Uterus (tissue), 4 donors: Measurements from ENCODE around the gene TOLLIP. TPM values are rescaled to one million over a fixed set of nuclear protein-coding genes. Genes with fewer than 3 reads are reported as not detected.
"Not testable (repeated sequence)": the region's sequence is repeated elsewhere in the genome, so short reads cannot be mapped to it uniquely, and the experiment has no call there.

Source experiments
- DNase-seq, 2 donors: peaks; one replicate each; pipeline ENCODE4 v3.0.0-alpha.2; 2019 to 2020
- H3K27ac ChIP-seq, 2 donors: fragments of 200-600 bp; sonication (generic); 1 replicate in 1 of 2; 2 replicates in 1 of 2; pipeline ENCODE4 v1.5.1; 2016 to 2018
- H3K27me3 ChIP-seq, 2 donors: fragments of 200-600 bp; sonication (generic); one replicate each; pipeline ENCODE4 v1.5.1; 2018 to 2019; ENCODE audit warnings: control low read depth in 1 of 2
- H3K36me3 ChIP-seq, 2 donors: fragments of 200-600 bp; sonication (generic); one replicate each; pipeline ENCODE4 v1.5.1; 2019; ENCODE audit warnings: control low read depth in 1 of 2
- H3K4me1 ChIP-seq, 2 donors: fragments of 200-600 bp; sonication (generic); one replicate each; pipeline ENCODE4 v1.5.1; 2018 to 2019; ENCODE audit warnings: control low read depth in 1 of 2
- H3K4me3 ChIP-seq, 2 donors: fragments of 200-600 bp; sonication (generic); 1 replicate in 1 of 2; 2 replicates in 1 of 2; pipeline ENCODE4 v1.5.1; 2018 to 2019; ENCODE audit warnings: mild to moderate bottlenecking in 1 of 2
- H3K9me3 ChIP-seq, 2 donors: fragments of 200-600 bp; sonication (generic); one replicate each; pipeline ENCODE4 v1.5.1; 2019; ENCODE audit warnings: control low read depth in 1 of 2
- POLR2A ChIP-seq, 2 donors: fragments of 450-650 bp; IDR thresholded peaks; one replicate each; pipeline ENCODE4 v1.6.1; 2016; ENCODE audit warnings: antibody characterized with exemption in 2 of 2, mild to moderate bottlenecking in 1 of 2, moderate library complexity in 1 of 2
- intact Hi-C: fragments of 100-400 bp; cut with DNase I; formaldehyde crosslinking; loops from one replicate; pipeline ENCODE4 v1.15.1; 2023; ENCODE audit warnings: low total_unique reads
- total RNA-seq, 4 donors: library from RNA; depleted of rRNA in 3 of 4; stranded (reverse); fragments of >200 nt in 3 of 4; gene quantifications; one replicate each; pipeline versions ENCODE4 v1.1.0 to v1.2.4, GENCODE V29; 2014 to 2023
- TF ChIP-seq, protein P1 (sequence below), 4 experiments: fragments of 200-600 bp in 2 of 4; fragments of 450-650 bp in 2 of 4; sonication (generic) in 2 of 4; IDR thresholded peaks; one replicate each; pipeline ENCODE4 v1.5.1; 2016 to 2019; ENCODE audit warnings: antibody characterized with exemption in 4 of 4, mild to moderate bottlenecking in 2 of 4, moderate library complexity in 1 of 4
- donor health status: DM: yes; HTN: yes; CAD: no.

The TOLLIP gene
- total RNA-seq, 4 donors from 2014 or later, result 5.9 to 86.8 (median 36.2) TPM

DNA sequence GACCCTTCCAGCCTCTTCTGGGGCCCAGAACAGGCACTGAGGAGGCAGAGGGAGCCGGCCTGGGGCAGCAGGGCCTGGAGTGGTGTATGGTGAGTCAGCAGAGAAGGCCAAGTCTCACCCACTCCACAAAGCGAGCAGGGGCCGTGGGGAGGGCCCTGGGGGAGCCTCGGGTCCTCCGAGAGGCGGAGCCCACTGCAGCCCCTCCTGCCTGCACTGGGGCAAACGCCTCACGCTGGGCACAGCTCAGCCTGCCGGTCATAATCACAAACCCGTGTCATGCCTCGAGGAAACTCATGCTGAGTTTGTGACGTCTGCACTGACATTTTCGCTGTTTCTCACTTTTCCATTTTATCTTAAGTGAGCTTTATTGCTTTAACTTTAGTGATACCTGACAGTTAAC lies 38.4 kb downstream of the TOLLIP start:
- no peaks in the 10 kb centered on the region for H3K4me1 ChIP-seq
- no peaks in the 10 kb centered on the region for H3K36me3 ChIP-seq
- H3K9me3 ChIP-seq, result no peaks in the 10 kb centered on the region
- no peak for DNase-seq
- no peak for TF ChIP-seq POLR2A (IDR thresholded peaks at IDR 0.05)
- TF ChIP-seq, protein P1, sequence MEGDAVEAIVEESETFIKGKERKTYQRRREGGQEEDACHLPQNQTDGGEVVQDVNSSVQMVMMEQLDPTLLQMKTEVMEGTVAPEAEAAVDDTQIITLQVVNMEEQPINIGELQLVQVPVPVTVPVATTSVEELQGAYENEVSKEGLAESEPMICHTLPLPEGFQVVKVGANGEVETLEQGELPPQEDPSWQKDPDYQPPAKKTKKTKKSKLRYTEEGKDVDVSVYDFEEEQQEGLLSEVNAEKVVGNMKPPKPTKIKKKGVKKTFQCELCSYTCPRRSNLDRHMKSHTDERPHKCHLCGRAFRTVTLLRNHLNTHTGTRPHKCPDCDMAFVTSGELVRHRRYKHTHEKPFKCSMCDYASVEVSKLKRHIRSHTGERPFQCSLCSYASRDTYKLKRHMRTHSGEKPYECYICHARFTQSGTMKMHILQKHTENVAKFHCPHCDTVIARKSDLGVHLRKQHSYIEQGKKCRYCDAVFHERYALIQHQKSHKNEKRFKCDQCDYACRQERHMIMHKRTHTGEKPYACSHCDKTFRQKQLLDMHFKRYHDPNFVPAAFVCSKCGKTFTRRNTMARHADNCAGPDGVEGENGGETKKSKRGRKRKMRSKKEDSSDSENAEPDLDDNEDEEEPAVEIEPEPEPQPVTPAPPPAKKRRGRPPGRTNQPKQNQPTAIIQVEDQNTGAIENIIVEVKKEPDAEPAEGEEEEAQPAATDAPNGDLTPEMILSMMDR (IDR thresholded peaks at IDR 0.05), result no peak
- H3K27me3 ChIP-seq, result no peaks in the 10 kb centered on the region
- H3K4me3 ChIP-seq, result no peak overlapping the region
- H3K27ac ChIP-seq, result no peak overlapping the region
- intact Hi-C loops, result no loop called here

DNA sequence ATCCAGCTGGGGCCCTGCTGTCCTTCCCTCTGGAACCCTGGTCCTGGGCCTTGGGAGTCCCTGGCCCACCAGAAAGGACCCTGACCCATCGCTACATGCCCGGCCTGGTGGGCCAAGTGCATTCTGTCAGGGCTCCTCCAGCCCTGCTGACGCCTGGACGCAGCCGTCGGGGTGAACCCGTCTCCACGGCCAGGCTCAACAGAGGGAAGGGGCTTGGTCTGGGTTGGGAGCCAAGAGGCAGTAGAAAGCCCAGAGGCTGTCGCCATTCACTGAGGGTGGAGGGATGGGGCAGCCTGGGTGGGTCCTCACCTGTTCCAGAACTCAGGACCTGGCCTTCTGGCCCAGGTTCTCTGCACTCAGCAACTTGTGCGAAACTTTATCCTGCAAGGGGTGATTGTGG lies 39.0 kb downstream of the TOLLIP start:
- TF ChIP-seq POLR2A (IDR thresholded peaks at IDR 0.05), result no peak
- TF ChIP-seq, protein P1 (IDR thresholded peaks at IDR 0.05), result no peak
- no peak for DNase-seq
- Histone ChIP-seq H3K9me3 (no peaks in the 10 kb centered on the region), H3K27ac (no peak overlapping the region), H3K36me3 (no peaks in the 10 kb centered on the region), H3K4me3 (no peak overlapping the region), H3K27me3 (no peaks in the 10 kb centered on the region), H3K4me1 (no peaks in the 10 kb centered on the region)
- intact Hi-C loops, result no loop called here

GRCh38 chr11:1269957-1270356 lies 39.5 kb downstream of the TOLLIP start:
- Histone ChIP-seq H3K27ac (no peak overlapping the region), H3K4me1 (no peaks in the 10 kb centered on the region), H3K36me3 (no peaks in the 10 kb centered on the region), H3K27me3 (no peaks in the 10 kb centered on the region), H3K4me3 (no peak overlapping the region), H3K9me3 (no peaks in the 10 kb centered on the region)
- TF ChIP-seq, protein P1 (IDR thresholded peaks at IDR 0.05), result no peak
- TF ChIP-seq POLR2A (IDR thresholded peaks at IDR 0.05), result no peak
- intact Hi-C loops, result no loop called here
- DNase-seq, result no peak

- no peak for TF ChIP-seq POLR2A (IDR thresholded peaks at IDR 0.05)
- TF ChIP-seq, protein P1 (IDR thresholded peaks at IDR 0.05), result no peak
- Histone ChIP-seq H3K9me3 (no peaks in the 10 kb centered on the region), H3K36me3 (no peaks in the 10 kb centered on the region), H3K27me3 (no peaks in the 10 kb centered on the region), H3K4me1 (peaks cover 0 to 4% of the 10 kb centered on the region in 2 donors), H3K27ac (no peak overlapping the region), H3K4me3 (no peak overlapping the region)
- DNase-seq, result no peak
- intact Hi-C loops, result no loop called here
These were observed 41.9 kb downstream of the TOLLIP start for GRCh38 chr11:1267441-1268100.

DNA sequence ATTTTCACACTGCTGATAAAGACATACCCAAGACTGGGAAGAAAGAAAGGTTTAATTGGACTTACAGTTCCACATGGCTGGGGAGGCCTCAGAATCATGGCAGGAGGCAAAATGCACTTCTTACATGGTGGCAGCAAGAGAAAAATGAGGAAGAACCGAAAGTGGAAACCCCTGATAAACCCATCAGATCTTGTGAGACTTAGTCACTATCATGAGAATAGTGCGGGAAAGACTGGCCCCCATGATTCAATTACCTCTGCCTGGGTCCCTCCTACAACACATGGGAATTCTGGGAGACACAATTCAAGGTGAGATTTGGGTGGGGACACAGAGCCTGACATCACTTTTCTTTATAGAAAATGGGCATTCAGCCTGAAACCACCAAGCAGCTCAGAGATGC lies 42.5 kb downstream of the TOLLIP start:
- H3K27ac ChIP-seq, H3K4me3 ChIP-seq, H3K36me3 ChIP-seq, DNase-seq, H3K4me1 ChIP-seq, intact Hi-C loops, H3K27me3 ChIP-seq, H3K9me3 ChIP-seq: not testable (repeated sequence)

GRCh38 chr11:1265480-1265879 lies 44.0 kb downstream of the TOLLIP start:
- intact Hi-C loops, H3K27ac ChIP-seq, H3K27me3 ChIP-seq, H3K36me3 ChIP-seq, DNase-seq, H3K4me3 ChIP-seq, H3K4me1 ChIP-seq, H3K9me3 ChIP-seq: not testable (repeated sequence)
